Measurements from ENCODE around the gene CCL16. TPM values are rescaled to one million over a fixed set of nuclear protein-coding genes. Genes with fewer than 3 reads are reported as not detected.

CCL16 gene
- total RNA-seq, 1 donor from 2014 or later, result not detected

- Histone ChIP-seq H3K9me3 (no peaks in the 10 kb centered on the region), H3K4me3 (no peak overlapping the region), H3K36me3 (no peaks in the 10 kb centered on the region), H3K27me3 (no peaks in the 10 kb centered on the region), H3K27ac (no peak overlapping the region), H3K4me1 (no peaks in the 10 kb centered on the region)
- intact Hi-C loops (cut with DNase I), result no loop called here
- no peak for DNase-seq (ENCODE audit: extremely low spot score in 2 of 2)
- TF ChIP-seq POLR2AphosphoS5 (IDR thresholded peaks at IDR 0.05; ENCODE audit: insufficient read depth in 1 of 2, low read depth in 1 of 2) (peak in 1 of 2 donors; percentile 49), POLR2A (IDR thresholded peaks at IDR 0.05) (no peak)
Measured at GRCh38 chr17:35988164-35988563, 6.9 kb upstream of the CCL16 start.

DNA sequence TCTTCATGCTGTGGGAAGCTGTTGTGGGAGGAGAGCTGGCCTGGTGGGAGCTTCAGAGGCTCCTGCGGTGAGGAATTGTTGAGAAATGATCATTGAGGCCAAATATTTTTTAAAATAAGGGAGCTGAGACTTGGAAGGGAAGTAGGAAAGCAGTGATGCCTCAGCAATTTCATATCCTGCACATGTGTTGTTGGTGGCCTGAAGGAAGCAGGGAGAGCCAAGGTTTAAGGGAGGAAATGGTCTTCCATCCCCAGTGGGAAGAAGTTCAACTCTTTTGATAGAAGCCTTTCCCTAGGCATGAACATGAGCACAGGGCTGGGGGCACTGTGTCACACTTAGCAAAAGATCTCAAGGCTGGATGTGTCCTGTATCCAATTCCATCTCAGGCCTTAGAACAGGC, 5.3 kb upstream of the CCL16 start, which contains the start of gene CCL14:
TSS of gene CCL14 (minus strand) at position 87 of the 400 bp plus-strand sequence. CDS start at position 7, 80 bp downstream.
- no peak for DNase-seq (ENCODE audit: extremely low spot score in 2 of 2)
- intact Hi-C loops (cut with DNase I), result no loop called here
- Histone ChIP-seq H3K4me3 (peak within 1 kb of the TSS; percentile 10 to 35), H3K9me3 (no peaks in the 10 kb centered on the region), H3K27me3 (no peaks in the 10 kb centered on the region), H3K36me3 (no peaks in the 10 kb centered on the region), H3K4me1 (no peaks in the 10 kb centered on the region), H3K27ac (no peak within 1 kb of the TSS)
- TF ChIP-seq POLR2AphosphoS5 (IDR thresholded peaks at IDR 0.05; ENCODE audit: insufficient read depth in 1 of 2, low read depth in 1 of 2) (no peak), POLR2A (IDR thresholded peaks at IDR 0.05) (no peak), CTCF (IDR thresholded peaks at IDR 0.05) (no peak)

- TF ChIP-seq POLR2AphosphoS5 (IDR thresholded peaks at IDR 0.05; ENCODE audit: insufficient read depth in 1 of 2, low read depth in 1 of 2) (no peak), CTCF (IDR thresholded peaks at IDR 0.05) (no peak), POLR2A (IDR thresholded peaks at IDR 0.05) (no peak)
- Histone ChIP-seq H3K4me1 (no peaks in the 10 kb centered on the region), H3K4me3 (peak overlapping the region in 1 of 2 donors; percentile 35), H3K36me3 (no peaks in the 10 kb centered on the region), H3K27me3 (no peaks in the 10 kb centered on the region), H3K27ac (no peak overlapping the region), H3K9me3 (no peaks in the 10 kb centered on the region)
- no peak for DNase-seq (ENCODE audit: extremely low spot score in 2 of 2)
- intact Hi-C loops (cut with DNase I), result no loop called here
Measured at GRCh38 chr17:35984140-35984539, 2.8 kb upstream of the CCL16 start.

DNA sequence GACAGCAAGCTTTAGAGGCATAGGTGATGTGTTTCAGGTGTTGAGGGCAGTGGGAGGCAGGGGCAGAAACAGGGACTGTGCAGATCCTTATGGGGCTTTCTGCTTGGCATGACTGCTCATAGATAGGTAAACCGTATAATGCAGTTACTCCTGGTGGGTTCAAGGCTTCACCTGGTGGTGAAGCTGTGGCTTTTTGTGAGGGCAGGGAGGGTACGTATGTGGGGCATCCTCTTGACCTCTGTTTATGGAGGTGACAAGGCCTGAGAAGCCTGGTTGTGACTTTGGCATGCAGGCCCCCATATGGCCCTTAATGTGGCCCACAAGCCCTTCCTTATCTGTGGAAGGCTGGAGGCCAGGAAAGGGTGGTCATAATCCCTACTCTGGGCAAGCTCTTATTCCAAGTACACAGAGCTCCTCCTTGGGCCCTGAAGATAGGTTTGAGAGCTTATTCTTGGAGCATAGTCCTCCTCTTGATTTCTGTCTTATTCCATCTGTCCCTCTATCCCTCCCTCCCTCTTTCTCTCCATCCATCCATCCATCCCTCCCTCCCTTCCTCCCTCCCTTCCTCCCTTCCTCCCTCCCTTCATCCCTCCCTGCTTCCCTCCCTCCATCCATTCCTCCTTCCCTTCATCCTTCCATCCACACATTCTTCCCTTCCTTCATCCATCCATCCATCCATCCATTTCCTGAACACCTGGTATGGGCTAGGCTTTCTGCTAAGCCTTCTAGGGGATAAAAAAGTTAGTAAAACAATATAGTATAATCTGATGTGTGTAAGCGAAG, 1.3 kb upstream of the CCL16 start:
- H3K4me1 ChIP-seq, result no peaks in the 10 kb centered on the region
- DNase-seq (ENCODE audit: extremely low spot score in 2 of 2), result no peak
- H3K9me3 ChIP-seq, result no peaks in the 10 kb centered on the region
- H3K36me3 ChIP-seq, result no peaks in the 10 kb centered on the region
- H3K4me3 ChIP-seq, result no peak overlapping the region
- TF ChIP-seq CTCF (IDR thresholded peaks at IDR 0.05) (no peak), POLR2A (IDR thresholded peaks at IDR 0.05) (no peak)
- no peak overlapping the region for H3K27ac ChIP-seq
- no peaks in the 10 kb centered on the region for H3K27me3 ChIP-seq
- intact Hi-C loops (cut with DNase I), result no loop called here

DNA sequence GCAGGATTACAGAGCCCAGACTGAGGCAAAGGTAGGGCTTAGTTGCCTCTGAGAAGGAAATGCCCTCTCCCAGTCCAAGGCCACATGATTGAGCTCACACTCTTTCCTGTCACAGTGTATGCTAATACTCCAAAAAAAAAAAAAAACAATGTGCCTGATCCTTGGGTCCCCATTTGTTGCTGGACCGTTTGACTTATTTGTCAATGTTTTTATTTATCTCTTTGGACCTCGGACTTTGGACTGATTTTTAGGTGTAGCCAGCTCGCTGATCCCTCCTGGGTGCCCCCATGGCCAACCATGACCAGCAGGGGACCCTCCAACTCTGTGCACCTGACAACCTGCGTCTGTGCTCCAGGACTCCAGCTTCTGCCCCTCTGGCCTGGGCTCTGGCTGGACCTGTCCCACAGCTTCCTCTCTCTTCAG, 622 bp upstream of the CCL16 start:
- TF ChIP-seq POLR2A (IDR thresholded peaks at IDR 0.05) (no peak), POLR2AphosphoS5 (IDR thresholded peaks at IDR 0.05; ENCODE audit: insufficient read depth in 1 of 2, low read depth in 1 of 2) (no peak), CTCF (IDR thresholded peaks at IDR 0.05) (no peak)
- no peaks in the 10 kb centered on the region for H3K27me3 ChIP-seq
- intact Hi-C loops (cut with DNase I), result no loop called here

More for the DNA sequence above, 622 bp upstream of the CCL16 start:
- H3K36me3 ChIP-seq, result no peaks in the 10 kb centered on the region
- DNase-seq (ENCODE audit: extremely low spot score in 2 of 2), result no peak
- no peak overlapping the region for H3K27ac ChIP-seq
- no peak overlapping the region for H3K4me3 ChIP-seq
- no peaks in the 10 kb centered on the region for H3K4me1 ChIP-seq
- H3K9me3 ChIP-seq, result no peaks in the 10 kb centered on the region
